ENCODE data around the gene VWA8. TPM values are rescaled to one million over a fixed set of nuclear protein-coding genes. Genes with fewer than 3 reads are reported as not detected.

The VWA8 gene
- total RNA-seq, 4 donors from 2014 or later: 27.7 to 47.7 (median 39.5) TPM

DNA sequence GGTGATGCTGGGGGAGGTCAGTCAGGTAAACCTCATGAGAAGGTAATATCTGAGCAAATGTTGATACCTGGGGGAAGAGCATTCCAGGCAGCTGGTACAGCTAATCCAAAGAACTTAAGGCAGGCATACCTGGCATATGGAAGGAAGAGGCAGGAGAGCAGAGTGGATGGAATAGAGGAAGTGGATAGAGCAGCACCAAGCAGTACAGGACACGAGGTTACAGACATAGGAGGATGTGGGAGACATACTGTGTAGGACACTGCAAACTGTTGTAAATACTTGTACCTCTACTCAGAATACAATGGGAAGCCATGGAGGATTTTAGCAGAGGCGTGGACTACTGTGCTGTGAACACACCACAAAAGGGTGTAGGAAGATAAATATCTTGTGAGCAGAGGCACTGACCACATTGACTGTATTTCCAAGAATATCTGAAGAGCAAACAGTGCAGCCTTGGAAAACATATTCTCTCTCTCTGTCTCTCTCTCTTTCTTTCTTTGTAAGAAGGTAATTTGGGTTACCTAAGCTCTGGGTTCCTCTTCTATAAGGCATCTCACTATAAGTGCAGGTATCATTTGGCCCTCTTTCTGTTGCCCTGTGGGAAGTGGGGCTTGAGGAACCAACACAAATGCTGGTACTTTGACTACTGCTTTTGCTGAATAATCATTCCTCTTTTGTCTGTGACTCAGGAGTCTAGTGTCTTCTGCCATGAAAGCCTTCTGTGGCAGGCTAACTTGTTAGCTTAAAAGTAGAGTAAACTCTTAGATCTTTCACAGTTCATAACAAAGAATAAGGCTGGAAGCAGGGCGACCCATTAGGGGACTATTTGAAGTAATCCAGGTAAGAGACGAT lies 238.0 kb downstream of the VWA8 start:
- no peak for DNase-seq
- Histone ChIP-seq H3K9me3 (no peaks in the 10 kb centered on the region), H3K27me3 (no peaks in the 10 kb centered on the region), H3K4me1 (no peaks in the 10 kb centered on the region), H3K4me3 (no peak overlapping the region), H3K27ac (no peak overlapping the region), H3K36me3 (peaks cover 0 to 36% (median 0%) of the 10 kb centered on the region in 3 donors)
- TF ChIP-seq POLR2A (IDR thresholded peaks at IDR 0.05) (no peak), CTCF (IDR thresholded peaks at IDR 0.05) (no peak)

GRCh38 chr13:41720839-41721561 lies 239.9 kb downstream of the VWA8 start:
- no peak for TF ChIP-seq POLR2A (IDR thresholded peaks at IDR 0.05)
- no peak for TF ChIP-seq CTCF (IDR thresholded peaks at IDR 0.05)
- no peaks in the 10 kb centered on the region for H3K27me3 ChIP-seq
- no peak overlapping the region for H3K27ac ChIP-seq
- no peaks in the 10 kb centered on the region for H3K9me3 ChIP-seq
- DNase-seq: no peak
- H3K4me3 ChIP-seq: no peak overlapping the region
- peaks cover 0 to 31% (median 0%) of the 10 kb centered on the region in 3 donors for H3K36me3 ChIP-seq
- H3K4me1 ChIP-seq: no peaks in the 10 kb centered on the region

- TF ChIP-seq POLR2A (IDR thresholded peaks at IDR 0.05): no peak
- no peak for TF ChIP-seq CTCF (IDR thresholded peaks at IDR 0.05)
- H3K36me3 ChIP-seq: peaks cover 0 to 9% (median 0%) of the 10 kb centered on the region in 3 donors
- H3K4me1 ChIP-seq: no peaks in the 10 kb centered on the region
- no peak overlapping the region for H3K4me3 ChIP-seq
- H3K9me3 ChIP-seq: no peaks in the 10 kb centered on the region
- no peak overlapping the region for H3K27ac ChIP-seq
- DNase-seq: no peak
- H3K27me3 ChIP-seq: no peaks in the 10 kb centered on the region
These were observed 244.7 kb downstream of the VWA8 start for GRCh38 chr13:41716236-41716635.

GRCh38 chr13:41713405-41713804 lies 247.5 kb downstream of the VWA8 start:
- TF ChIP-seq CTCF (IDR thresholded peaks at IDR 0.05) (no peak), POLR2A (IDR thresholded peaks at IDR 0.05) (no peak)
- Histone ChIP-seq H3K27ac (no peak overlapping the region), H3K36me3 (no peaks in the 10 kb centered on the region), H3K4me1 (no peaks in the 10 kb centered on the region), H3K9me3 (no peaks in the 10 kb centered on the region), H3K27me3 (no peaks in the 10 kb centered on the region), H3K4me3 (no peak overlapping the region)
- DNase-seq: no peak

DNA sequence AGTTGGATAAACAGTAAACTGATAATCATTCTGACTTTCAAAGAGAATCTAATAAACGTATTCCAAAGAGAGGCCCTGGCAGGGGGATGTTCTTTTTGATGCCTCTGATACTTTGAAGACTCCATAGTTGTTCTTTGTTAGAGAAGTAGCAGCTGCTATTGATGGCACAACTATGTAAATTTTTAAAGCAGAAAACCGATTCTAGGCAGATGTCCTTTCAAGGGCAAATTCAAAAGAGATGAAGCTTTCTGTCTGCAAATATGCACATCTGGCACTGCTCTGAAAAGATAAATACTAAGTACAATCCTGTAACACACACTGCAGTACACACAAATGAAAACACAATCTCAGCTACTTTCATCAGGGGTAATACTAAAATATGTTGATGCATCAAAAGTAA lies 250.1 kb downstream of the VWA8 start:
- Histone ChIP-seq H3K9me3 (no peaks in the 10 kb centered on the region), H3K36me3 (no peaks in the 10 kb centered on the region), H3K27ac (no peak overlapping the region), H3K4me1 (no peaks in the 10 kb centered on the region), H3K27me3 (no peaks in the 10 kb centered on the region), H3K4me3 (no peak overlapping the region)
- DNase-seq: no peak
- TF ChIP-seq POLR2A (IDR thresholded peaks at IDR 0.05): no peak
- TF ChIP-seq CTCF (IDR thresholded peaks at IDR 0.05): no peak
